ENCODE results near the gene AUNIP.
"Not testable (repeated sequence)": the region's sequence is repeated elsewhere in the genome, so short reads cannot be mapped to it uniquely, and the experiment has no call there.

The AUNIP gene

GRCh38 chr1:25864434-25864833, 5.2 kb upstream of the AUNIP start:
- DNase-seq (ENCODE audit: low read depth), result no peak

- DNase-seq (ENCODE audit: low read depth), result no peak
Measured at GRCh38 chr1:25863486-25864262, 4.4 kb upstream of the AUNIP start.

- no peak for DNase-seq (ENCODE audit: low read depth)
Measured at GRCh38 chr1:25862785-25863485, 3.7 kb upstream of the AUNIP start.

- DNase-seq (ENCODE audit: low read depth), result no peak
Measured at GRCh38 chr1:25861316-25862286, 2.3 kb upstream of the AUNIP start.

- DNase-seq (ENCODE audit: low read depth), result no peak
Measured at GRCh38 chr1:25858494-25858893, 763 bp downstream of the AUNIP start.

GRCh38 chr1:25856856-25857255, 2.4 kb downstream of the AUNIP start:
- DNase-seq (ENCODE audit: low read depth), result no peak

GRCh38 chr1:25854554-25854953, 4.7 kb downstream of the AUNIP start:
- DNase-seq (ENCODE audit: low read depth), result no peak

GRCh38 chr1:25848531-25848930, 10.7 kb downstream of the AUNIP start:
- no peak for DNase-seq (ENCODE audit: low read depth)

GRCh38 chr1:25847929-25848328, 11.3 kb downstream of the AUNIP start:
- DNase-seq (ENCODE audit: low read depth), result no peak

GRCh38 chr1:25845664-25846063, 13.6 kb downstream of the AUNIP start:
- DNase-seq (ENCODE audit: low read depth), result no peak

GRCh38 chr1:25844536-25845337, 14.5 kb downstream of the AUNIP start:
- no peak for DNase-seq (ENCODE audit: low read depth)

GRCh38 chr1:25843483-25843882, 15.8 kb downstream of the AUNIP start:
- DNase-seq (ENCODE audit: low read depth), result no peak

- DNase-seq (ENCODE audit: low read depth), result not testable (repeated sequence)
Measured at GRCh38 chr1:25839808-25840207, 19.4 kb downstream of the AUNIP start.

- no peak for DNase-seq (ENCODE audit: low read depth)
Measured at GRCh38 chr1:25837262-25837875, 21.9 kb downstream of the AUNIP start.

GRCh38 chr1:25836695-25837094, 22.6 kb downstream of the AUNIP start:
- DNase-seq (ENCODE audit: low read depth), result no peak

- no peak for DNase-seq (ENCODE audit: low read depth)
Measured at GRCh38 chr1:25834894-25835293, 24.4 kb downstream of the AUNIP start.

- DNase-seq (ENCODE audit: low read depth), result no peak
Measured at GRCh38 chr1:25833158-25833557, 26.1 kb downstream of the AUNIP start.

- no peak for DNase-seq (ENCODE audit: low read depth)
Measured at GRCh38 chr1:25832336-25833037, 26.8 kb downstream of the AUNIP start.

GRCh38 chr1:25831569-25832196, 27.6 kb downstream of the AUNIP start:
- DNase-seq (ENCODE audit: low read depth), result no peak

- no peak for DNase-seq (ENCODE audit: low read depth)
Measured at GRCh38 chr1:25829046-25829445, 30.2 kb downstream of the AUNIP start.

All from non-pigmented ciliary epithelial cell (primary cell).